Measurements from ENCODE around the gene SNX20.

Gene SNX20

GRCh38 chr16:50704245-50704644, 23.1 kb upstream of the SNX20 start:
- FAIRE-seq = no peak

GRCh38 chr16:50702725-50703124, 21.6 kb upstream of the SNX20 start:
- FAIRE-seq = no peak

GRCh38 chr16:50699326-50700159, 18.4 kb upstream of the SNX20 start:
- FAIRE-seq = no peak

GRCh38 chr16:50697881-50698767, 17.0 kb upstream of the SNX20 start:
- FAIRE-seq = no peak

- FAIRE-seq = no peak
Observed at GRCh38 chr16:50697421-50697715, 16.3 kb upstream of the SNX20 start.

- no peak for FAIRE-seq
Observed at GRCh38 chr16:50696575-50697420, 15.7 kb upstream of the SNX20 start.

- no peak for FAIRE-seq
Observed at GRCh38 chr16:50696126-50696525, 15.0 kb upstream of the SNX20 start.

GRCh38 chr16:50695017-50696000, 14.2 kb upstream of the SNX20 start:
- FAIRE-seq = no peak

- FAIRE-seq = no peak
Observed at GRCh38 chr16:50694206-50694605, 13.1 kb upstream of the SNX20 start.

- no peak for FAIRE-seq
Observed at GRCh38 chr16:50692999-50693781, 12.1 kb upstream of the SNX20 start, which contains the start of gene NOD2. Gene NOD2 (plus strand): TSS chr16:50693606. CDS start chr16:50699496, 5,890 bp downstream.

GRCh38 chr16:50692644-50692998, 11.5 kb upstream of the SNX20 start:
- no peak for FAIRE-seq

GRCh38 chr16:50690177-50690576, 9.1 kb upstream of the SNX20 start:
- no peak for FAIRE-seq

- FAIRE-seq = no peak
Observed at GRCh38 chr16:50688867-50689266, 7.8 kb upstream of the SNX20 start.

- no peak for FAIRE-seq
Observed at GRCh38 chr16:50688083-50688482, 7.0 kb upstream of the SNX20 start.

- FAIRE-seq = no peak
Observed at GRCh38 chr16:50685462-50686063, 4.5 kb upstream of the SNX20 start.

GRCh38 chr16:50684823-50685461, 3.8 kb upstream of the SNX20 start:
- no peak for FAIRE-seq

GRCh38 chr16:50683689-50684374, 2.7 kb upstream of the SNX20 start:
- FAIRE-seq = no peak

- FAIRE-seq = no peak
Observed at GRCh38 chr16:50680556-50680893, 587 bp downstream of the SNX20 start.

Measured in islet of Langerhans (tissue), 1 donor.